CD14-positive monocyte (primary cell): ENCODE results near the gene DVL2. TPM values are rescaled to one million over a fixed set of nuclear protein-coding genes. Genes with fewer than 3 reads are reported as not detected.

Source experiments
- DNase-seq, 3 donors: peaks; one replicate each; pipeline ENCODE4 v3.0.0-alpha.2; 2011 to 2022
- H2AFZ ChIP-seq: 2 replicates; pipeline ENCODE4 v1.6.0; 2012; ENCODE audit warnings: mild to moderate bottlenecking, low read depth, low read length, inconsistent platforms; ENCODE audit not compliant: insufficient read depth, poor library complexity, severe bottlenecking
- H3K27ac ChIP-seq, 2 donors: 1 replicate in 1 of 2; 2 replicates in 1 of 2; pipeline ENCODE4 v1.5.1; 2012 to 2013; ENCODE audit warnings: low read length in 2 of 2, control low read depth in 1 of 2, inconsistent platforms in 1 of 2, low read depth in 1 of 2, mild to moderate bottlenecking in 1 of 2
- H3K27me3 ChIP-seq, 2 donors: one replicate each; pipeline versions ENCODE4 v1.6.0 to v1.6.1; 2011 to 2013; ENCODE audit warnings: low read length in 2 of 2; ENCODE audit not compliant: control insufficient read depth in 2 of 2, insufficient read depth in 2 of 2
- H3K36me3 ChIP-seq, 2 donors: replicated peaks in 1 of 2; 1 replicate in 1 of 2; 2 replicates in 1 of 2; pipeline versions ENCODE4 v1.5.1 to v1.6.1; 2012 to 2013; ENCODE audit warnings: low read length in 2 of 2, control low read depth in 1 of 2, inconsistent platforms in 1 of 2, mild to moderate bottlenecking in 1 of 2; ENCODE audit not compliant: insufficient read depth in 2 of 2, control insufficient read depth in 1 of 2
- H3K4me1 ChIP-seq, 2 donors: 1 replicate in 1 of 2; 2 replicates in 1 of 2; pipeline versions ENCODE4 v1.5.1 to v1.6.1; 2012 to 2013; ENCODE audit warnings: low read length in 2 of 2, control low read depth in 1 of 2, inconsistent platforms in 1 of 2, mild to moderate bottlenecking in 1 of 2, moderate library complexity in 1 of 2; ENCODE audit not compliant: insufficient read depth in 2 of 2, control insufficient read depth in 1 of 2
- H3K4me2 ChIP-seq: replicated peaks from 2 replicates; pipeline ENCODE3; 2012; ENCODE audit warnings: low read length, moderate library complexity, mild to moderate bottlenecking; ENCODE audit not compliant: poor library complexity, severe bottlenecking; ENCODE audit errors: extremely low read depth
- H3K4me3 ChIP-seq, 3 experiments: fragments of 200-600 bp in 1 of 3; sonication (generic) in 1 of 3; replicated peaks in 1 of 3; 1 replicate in 2 of 3; 2 replicates in 1 of 3; pipeline ENCODE4 v1.5.1; 2011 to 2013; ENCODE audit warnings: low read length in 3 of 3, mild to moderate bottlenecking in 3 of 3, control low read depth in 2 of 3, low read depth in 2 of 3, inconsistent platforms in 1 of 3, moderate library complexity in 1 of 3
- H3K79me2 ChIP-seq: 2 replicates; pipeline ENCODE4 v1.6.0; 2012; ENCODE audit warnings: mild to moderate bottlenecking, control low read depth, inconsistent platforms, low read length, moderate library complexity; ENCODE audit not compliant: insufficient read depth
- H3K9ac ChIP-seq: 2 replicates; pipeline ENCODE4 v1.6.0; 2017; ENCODE audit warnings: low read length, mild to moderate bottlenecking; ENCODE audit not compliant: insufficient read depth, poor library complexity, severe bottlenecking
- H3K9me3 ChIP-seq, 2 donors: replicated peaks in 1 of 2; 1 replicate in 1 of 2; 2 replicates in 1 of 2; pipeline versions ENCODE4 v1.5.1 to v1.6.1; 2012 to 2013; ENCODE audit warnings: low read length in 2 of 2, control low read depth in 1 of 2; ENCODE audit not compliant: control insufficient read depth in 1 of 2, insufficient read depth in 1 of 2
- H4K20me1 ChIP-seq: 2 replicates; pipeline ENCODE4 v1.6.0; 2012; ENCODE audit warnings: mild to moderate bottlenecking, low read length, control low read depth, moderate library complexity; ENCODE audit not compliant: insufficient read depth
- H3K27ac Mint-ChIP-seq, 7 donors: one replicate each; pipeline ENCODE4 v1.8.0; 2020; ENCODE audit warnings: mild to moderate bottlenecking in 7 of 7, mixed read lengths in 7 of 7, moderate library complexity in 6 of 7, inconsistent platforms in 2 of 7
- H3K27me3 Mint-ChIP-seq, 3 donors: one replicate each; pipeline ENCODE4 v1.8.0; 2021 to 2022; ENCODE audit warnings: low read depth in 3 of 3, mild to moderate bottlenecking in 3 of 3, mixed read lengths in 3 of 3, moderate library complexity in 3 of 3, inconsistent platforms in 1 of 3
- H3K36me3 Mint-ChIP-seq, 2 donors: one replicate each; pipeline ENCODE4 v1.8.0; 2020; ENCODE audit warnings: mixed read lengths in 2 of 2, inconsistent platforms in 1 of 2, mild to moderate bottlenecking in 1 of 2
- H3K4me1 Mint-ChIP-seq: one replicate; pipeline ENCODE4 v1.8.0; 2020; ENCODE audit warnings: mild to moderate bottlenecking, mixed read lengths
- H3K4me3 Mint-ChIP-seq, 2 donors: one replicate each; pipeline ENCODE4 v1.8.0; 2020; ENCODE audit warnings: mild to moderate bottlenecking in 2 of 2, mixed read lengths in 2 of 2, moderate library complexity in 1 of 2
- H3K9me3 Mint-ChIP-seq, 7 donors: one replicate each; pipeline ENCODE4 v1.8.0; 2020 to 2022; ENCODE audit warnings: mixed read lengths in 7 of 7, mild to moderate bottlenecking in 6 of 7, moderate library complexity in 6 of 7, inconsistent platforms in 2 of 7
- CTCF ChIP-seq: fragments of 200-600 bp; IDR thresholded peaks from one replicate; pipeline ENCODE4 v1.8.0; 2022; ENCODE audit warnings: antibody characterized with exemption, mild to moderate bottlenecking
- WGBS: methylation state at CpG from one replicate; pipeline ENCODE4 v1.1.5; 2013; ENCODE audit warnings: missing lambda C conversion rate; ENCODE audit not compliant: insufficient coverage; 5-methylcytosine and 5-hydroxymethylcytosine counted together
- intact Hi-C, 2 donors: fragments of 100-400 bp; cut with micrococcal nuclease; formaldehyde crosslinking; loops; one replicate each; pipeline versions ENCODE4 v1.15.0 to v1.15.1; 2023
- polyA plus RNA-seq, 3 donors: library from polyadenylated mRNA; depleted of rRNA in 1 of 3; unstranded in 2 of 3; stranded (reverse) in 1 of 3; fragments of 300-500 nt in 2 of 3; fragments of >200 nt in 1 of 3; fragmentation: Illumina TruSeq in 2 of 3; gene quantifications; 1 replicate in 2 of 3; 2 replicates in 1 of 3; pipeline ENCODE4 v1.2.3, GENCODE V29; 2012 to 2021

DVL2 gene
- polyA plus RNA-seq, 3 donors = 6.7 to 7.8 (median 7.0) TPM

- intact Hi-C loops = no loop called here
- Mint-ChIP-seq H3K27ac (no peak overlapping the region), H3K36me3 (peaks cover 14 to 28% of the 10 kb centered on the region in 2 donors), H3K4me3 (no peak overlapping the region), H3K4me1 (peaks cover 38% of the 10 kb centered on the region), H3K9me3 (no peaks in the 10 kb centered on the region), H3K27me3 (peaks cover 0 to 12% (median 4%) of the 10 kb centered on the region in 3 donors)
- WGBS = 96% methylated on average over 11 of the region's 21 CpGs
- Histone ChIP-seq H3K4me1 (peaks cover 15 to 17% of the 10 kb centered on the region in 2 donors), H2AFZ (no peak overlapping the region), H3K4me2 (no peak overlapping the region), H3K27me3 (no peaks in the 10 kb centered on the region), H3K27ac (no peak overlapping the region), H3K79me2 (peaks cover 42% of the 10 kb centered on the region), H3K9me3 (no peaks in the 10 kb centered on the region), H3K9ac (no peak overlapping the region), H3K4me3 (no peak overlapping the region), H3K36me3 (peaks cover 7 to 8% of the 10 kb centered on the region in 2 donors), H4K20me1 (peaks cover 46% of the 10 kb centered on the region)
- DNase-seq = no peak
- no peak for TF ChIP-seq CTCF
These were observed 26.2 kb downstream of the DVL2 start for GRCh38 chr17:7208027-7208571.

- H3K36me3 ChIP-seq = peaks cover 14 to 15% of the 10 kb centered on the region in 2 donors
- no peak overlapping the region for H3K9ac ChIP-seq
- no peak overlapping the region for H2AFZ ChIP-seq
- 95% methylated on average over 17 of the region's 24 CpGs for WGBS
- Mint-ChIP-seq H3K9me3 (no peaks in the 10 kb centered on the region), H3K27ac (peak overlapping the region in 6 of 7 donors; percentile 16 to 98 (median 60)), H3K4me3 (no peak overlapping the region), H3K36me3 (peaks cover 21 to 35% of the 10 kb centered on the region in 2 donors), H3K4me1 (peaks cover 37% of the 10 kb centered on the region), H3K27me3 (peaks cover 0 to 12% (median 4%) of the 10 kb centered on the region in 3 donors)
- H3K4me2 ChIP-seq = no peak overlapping the region
- peaks cover 42% of the 10 kb centered on the region for H3K79me2 ChIP-seq
- peaks cover 41% of the 10 kb centered on the region for H4K20me1 ChIP-seq
- intact Hi-C loops = no loop called here
- no peak for DNase-seq
- H3K4me3 ChIP-seq = no peak overlapping the region
- no peak for TF ChIP-seq CTCF
- H3K27ac ChIP-seq = no peak overlapping the region
- H3K4me1 ChIP-seq = peaks cover 15 to 17% of the 10 kb centered on the region in 2 donors
- H3K9me3 ChIP-seq = no peaks in the 10 kb centered on the region
- H3K27me3 ChIP-seq = no peaks in the 10 kb centered on the region
These were observed 27.0 kb downstream of the DVL2 start for GRCh38 chr17:7207120-7208001.
